HepG2 (cell line): Measurements from ENCODE around the gene COL27A1.

Source experiments
- CBX1 ChIP-seq: IDR thresholded peaks from one replicate; pipeline ENCODE4 v1.6.1; 2016; ENCODE audit warnings: antibody characterized with exemption, low read depth
- MAFK ChIP-seq, 2 experiments: IDR thresholded peaks in 1 of 2; conservative IDR thresholded peaks in 1 of 2; 2 replicates each; pipeline ENCODE4 v1.6.1; 2011; ENCODE audit warnings: improper control_type of control experiment in 2 of 2, low read length in 2 of 2
- TF ChIP-seq, protein P1 (sequence below): sonication (generic); formaldehyde crosslinking; IDR thresholded peaks from 2 replicates; pipeline ENCODE4 v1.4.0; 2020; ENCODE audit warnings: missing genetic modification reagents, mild to moderate bottlenecking, borderline replicate concordance
- TF ChIP-seq, protein P2 (sequence below): sonication (generic); formaldehyde crosslinking; IDR thresholded peaks from 2 replicates; pipeline ENCODE4 v1.9.0; 2021; ENCODE audit warnings: missing genetic modification reagents, borderline replicate concordance

DNA sequence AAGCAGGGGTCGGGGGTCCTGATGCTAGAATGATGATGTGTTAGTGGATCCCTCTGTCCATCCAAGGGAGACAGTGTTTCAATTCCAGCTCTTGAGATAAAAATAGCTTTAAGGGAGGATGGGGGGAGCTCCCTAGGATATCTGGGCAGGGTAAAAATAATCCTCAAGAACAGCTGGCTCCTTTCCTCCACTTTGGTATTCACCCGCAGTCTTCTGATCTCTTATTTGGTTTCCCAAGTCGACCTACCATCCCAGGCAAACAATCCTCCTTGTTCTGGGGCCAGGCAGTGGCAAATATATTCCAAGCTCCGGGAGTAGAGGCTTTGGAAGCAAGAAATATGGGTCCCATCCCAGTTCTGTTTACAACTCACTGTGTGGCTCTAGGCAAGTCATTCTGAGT is 14.5 kb upstream of the COL27A1 start:
- TF ChIP-seq, protein P1, sequence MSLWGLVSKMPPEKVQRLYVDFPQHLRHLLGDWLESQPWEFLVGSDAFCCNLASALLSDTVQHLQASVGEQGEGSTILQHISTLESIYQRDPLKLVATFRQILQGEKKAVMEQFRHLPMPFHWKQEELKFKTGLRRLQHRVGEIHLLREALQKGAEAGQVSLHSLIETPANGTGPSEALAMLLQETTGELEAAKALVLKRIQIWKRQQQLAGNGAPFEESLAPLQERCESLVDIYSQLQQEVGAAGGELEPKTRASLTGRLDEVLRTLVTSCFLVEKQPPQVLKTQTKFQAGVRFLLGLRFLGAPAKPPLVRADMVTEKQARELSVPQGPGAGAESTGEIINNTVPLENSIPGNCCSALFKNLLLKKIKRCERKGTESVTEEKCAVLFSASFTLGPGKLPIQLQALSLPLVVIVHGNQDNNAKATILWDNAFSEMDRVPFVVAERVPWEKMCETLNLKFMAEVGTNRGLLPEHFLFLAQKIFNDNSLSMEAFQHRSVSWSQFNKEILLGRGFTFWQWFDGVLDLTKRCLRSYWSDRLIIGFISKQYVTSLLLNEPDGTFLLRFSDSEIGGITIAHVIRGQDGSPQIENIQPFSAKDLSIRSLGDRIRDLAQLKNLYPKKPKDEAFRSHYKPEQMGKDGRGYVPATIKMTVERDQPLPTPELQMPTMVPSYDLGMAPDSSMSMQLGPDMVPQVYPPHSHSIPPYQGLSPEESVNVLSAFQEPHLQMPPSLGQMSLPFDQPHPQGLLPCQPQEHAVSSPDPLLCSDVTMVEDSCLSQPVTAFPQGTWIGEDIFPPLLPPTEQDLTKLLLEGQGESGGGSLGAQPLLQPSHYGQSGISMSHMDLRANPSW = no peak
- TF ChIP-seq CBX1 (no peak), MAFK (conservative IDR thresholded peaks at IDR 0.05 in 1 of 2, IDR thresholded peaks at IDR 0.05 in 1 of 2; ENCODE audit: low read length in 2 of 2) (no peak)
- TF ChIP-seq, protein P2, sequence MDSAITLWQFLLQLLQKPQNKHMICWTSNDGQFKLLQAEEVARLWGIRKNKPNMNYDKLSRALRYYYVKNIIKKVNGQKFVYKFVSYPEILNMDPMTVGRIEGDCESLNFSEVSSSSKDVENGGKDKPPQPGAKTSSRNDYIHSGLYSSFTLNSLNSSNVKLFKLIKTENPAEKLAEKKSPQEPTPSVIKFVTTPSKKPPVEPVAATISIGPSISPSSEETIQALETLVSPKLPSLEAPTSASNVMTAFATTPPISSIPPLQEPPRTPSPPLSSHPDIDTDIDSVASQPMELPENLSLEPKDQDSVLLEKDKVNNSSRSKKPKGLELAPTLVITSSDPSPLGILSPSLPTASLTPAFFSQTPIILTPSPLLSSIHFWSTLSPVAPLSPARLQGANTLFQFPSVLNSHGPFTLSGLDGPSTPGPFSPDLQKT (CRISPR knock-in tag) = no peak
